NCI-H2227 (cell line): ENCODE measurements around the gene RPL3.

ENCODE experiments used
- DNase-seq: peaks from one replicate; lab custom pipeline; 2025; ENCODE audit not compliant: unreplicated experiment; lab: John Stamatoyannopoulos, UW

Gene RPL3

GRCh38 chr22:39265143-39265886, 54.1 kb downstream of the RPL3 start:
- no peak for DNase-seq

- DNase-seq: no peak
Observed at GRCh38 chr22:39264349-39265038, 54.9 kb downstream of the RPL3 start.

- no peak for DNase-seq
Observed at GRCh38 chr22:39263626-39264348, 55.6 kb downstream of the RPL3 start.
